ENCODE data around the gene FETUB. TPM values are rescaled to one million over a fixed set of nuclear protein-coding genes. Genes with fewer than 3 reads are reported as not detected.

Gene FETUB
- total RNA-seq, 2 experiments from 2014 or later = not detected

GRCh38 chr3:186592682-186593081 lies 47.5 kb upstream of the FETUB start:
- H3K27ac ChIP-seq (ENCODE audit: low read depth, low read length, poor library complexity, severe bottlenecking) = no peak overlapping the region
- H3K4me3 ChIP-seq (ENCODE audit: low read depth, low read length, poor library complexity, severe bottlenecking) = no peak overlapping the region
- no peaks in the 10 kb centered on the region for H3K9me2 ChIP-seq (ENCODE audit: insufficient read depth, low read length)
- no peaks in the 10 kb centered on the region for H4K20me1 ChIP-seq (ENCODE audit: insufficient read depth, low read length)
- no peak overlapping the region for H3K4me2 ChIP-seq (ENCODE audit: low read length)
- no peaks in the 10 kb centered on the region for H3K4me1 ChIP-seq (ENCODE audit: insufficient read depth, low read length, poor library complexity, severe bottlenecking)
- peaks cover 3% of the 10 kb centered on the region; the same call in 1 of the 2 replicates for H3K36me3 ChIP-seq (ENCODE audit: insufficient read depth, low read length)
- H3K79me2 ChIP-seq (ENCODE audit: insufficient read depth, low read depth, low read length) = no peaks in the 10 kb centered on the region
- no peak overlapping the region for H2AFZ ChIP-seq (ENCODE audit: low read length)
- BruUV-seq (replicated peaks) = no TSS peak
- ChIA-PET POLR2A (interaction anchor here (1.6 kb wide), 1 partner anchor 20 kb away, joined by 5 read pairs; no protein-coding TSS in a partner anchor), CTCF (ENCODE audit: unreplicated experiment) (no interaction called here)
- intact Hi-C loops (cut with micrococcal nuclease; ENCODE audit: unreplicated experiment) = no loop called here
- no peak for DNase-seq (ENCODE audit: low spot score)
- TF ChIP-seq, protein P1, sequence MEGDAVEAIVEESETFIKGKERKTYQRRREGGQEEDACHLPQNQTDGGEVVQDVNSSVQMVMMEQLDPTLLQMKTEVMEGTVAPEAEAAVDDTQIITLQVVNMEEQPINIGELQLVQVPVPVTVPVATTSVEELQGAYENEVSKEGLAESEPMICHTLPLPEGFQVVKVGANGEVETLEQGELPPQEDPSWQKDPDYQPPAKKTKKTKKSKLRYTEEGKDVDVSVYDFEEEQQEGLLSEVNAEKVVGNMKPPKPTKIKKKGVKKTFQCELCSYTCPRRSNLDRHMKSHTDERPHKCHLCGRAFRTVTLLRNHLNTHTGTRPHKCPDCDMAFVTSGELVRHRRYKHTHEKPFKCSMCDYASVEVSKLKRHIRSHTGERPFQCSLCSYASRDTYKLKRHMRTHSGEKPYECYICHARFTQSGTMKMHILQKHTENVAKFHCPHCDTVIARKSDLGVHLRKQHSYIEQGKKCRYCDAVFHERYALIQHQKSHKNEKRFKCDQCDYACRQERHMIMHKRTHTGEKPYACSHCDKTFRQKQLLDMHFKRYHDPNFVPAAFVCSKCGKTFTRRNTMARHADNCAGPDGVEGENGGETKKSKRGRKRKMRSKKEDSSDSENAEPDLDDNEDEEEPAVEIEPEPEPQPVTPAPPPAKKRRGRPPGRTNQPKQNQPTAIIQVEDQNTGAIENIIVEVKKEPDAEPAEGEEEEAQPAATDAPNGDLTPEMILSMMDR (conservative IDR thresholded peaks at IDR 0.05; ENCODE audit: low read length) = no peak
- no peak for TF ChIP-seq EZH2phosphoT487 (IDR thresholded peaks at IDR 0.05; ENCODE audit: borderline replicate concordance, low read depth, low read length)
- H3K9me3 ChIP-seq (ENCODE audit: low read length) = no peaks in the 10 kb centered on the region

DNA sequence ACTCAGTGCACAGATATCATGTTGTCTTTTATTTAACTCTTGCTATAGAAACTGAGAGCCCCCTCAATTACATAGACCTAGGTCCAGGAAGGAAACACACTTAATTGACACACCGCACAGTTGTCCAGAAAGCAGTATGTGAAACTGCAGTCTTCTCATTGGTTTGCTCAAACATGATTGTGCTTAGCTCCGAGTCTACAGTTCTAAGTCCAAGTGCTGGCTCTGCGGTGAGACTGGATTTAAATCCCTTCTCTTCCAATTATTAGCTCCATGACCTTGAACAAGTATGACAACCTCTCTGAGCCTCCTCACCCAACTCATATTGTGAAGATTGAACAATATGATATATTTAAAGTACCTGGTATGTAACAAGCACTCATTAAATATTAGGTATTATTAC lies 46.3 kb upstream of the FETUB start:
- no peak overlapping the region for H2AFZ ChIP-seq (ENCODE audit: low read length)
- ChIA-PET POLR2A (interaction anchor here (0.5 to 1.6 kb wide), 5 partner anchors 9 to 1268 kb away, joined by 3 to 5 read pairs (median 4); no protein-coding TSS in a partner anchor), CTCF (ENCODE audit: unreplicated experiment) (no interaction called here)
- TF ChIP-seq, protein P1 (conservative IDR thresholded peaks at IDR 0.05; ENCODE audit: low read length) = no peak
- TF ChIP-seq EZH2phosphoT487 (IDR thresholded peaks at IDR 0.05; ENCODE audit: borderline replicate concordance, low read depth, low read length) = no peak
- H3K4me2 ChIP-seq (ENCODE audit: low read length) = no peak overlapping the region
- no peaks in the 10 kb centered on the region for H3K79me2 ChIP-seq (ENCODE audit: insufficient read depth, low read depth, low read length)
- DNase-seq (ENCODE audit: low spot score) = no peak
- H3K9me3 ChIP-seq (ENCODE audit: low read length) = no peaks in the 10 kb centered on the region
- no TSS peak for BruUV-seq (replicated peaks)
- H4K20me1 ChIP-seq (ENCODE audit: insufficient read depth, low read length) = no peaks in the 10 kb centered on the region
- no peaks in the 10 kb centered on the region for H3K9me2 ChIP-seq (ENCODE audit: insufficient read depth, low read length)
- intact Hi-C loops (cut with micrococcal nuclease; ENCODE audit: unreplicated experiment) = no loop called here
- H3K27ac ChIP-seq (ENCODE audit: low read depth, low read length, poor library complexity, severe bottlenecking) = no peak overlapping the region
- H3K4me1 ChIP-seq (ENCODE audit: insufficient read depth, low read length, poor library complexity, severe bottlenecking) = no peaks in the 10 kb centered on the region
- H3K36me3 ChIP-seq (ENCODE audit: insufficient read depth, low read length) = no peaks in the 10 kb centered on the region
- H3K4me3 ChIP-seq (ENCODE audit: low read depth, low read length, poor library complexity, severe bottlenecking) = no peak overlapping the region

GRCh38 chr3:186594591-186595113 lies 45.5 kb upstream of the FETUB start:
- Histone ChIP-seq H3K9me2 (ENCODE audit: insufficient read depth, low read length) (no peaks in the 10 kb centered on the region), H3K4me1 (ENCODE audit: insufficient read depth, low read length, poor library complexity, severe bottlenecking) (no peaks in the 10 kb centered on the region), H3K9me3 (ENCODE audit: low read length) (no peaks in the 10 kb centered on the region), H3K4me2 (ENCODE audit: low read length) (no peak overlapping the region), H3K27ac (ENCODE audit: low read depth, low read length, poor library complexity, severe bottlenecking) (no peak overlapping the region), H3K36me3 (ENCODE audit: insufficient read depth, low read length) (no peaks in the 10 kb centered on the region), H4K20me1 (ENCODE audit: insufficient read depth, low read length) (no peaks in the 10 kb centered on the region), H3K4me3 (ENCODE audit: low read depth, low read length, poor library complexity, severe bottlenecking) (no peak overlapping the region), H2AFZ (ENCODE audit: low read length) (no peak overlapping the region), H3K79me2 (ENCODE audit: insufficient read depth, low read depth, low read length) (no peaks in the 10 kb centered on the region)
- no peak for DNase-seq (ENCODE audit: low spot score)
- POLR2A ChIA-PET = interaction anchor here (0.5 kb wide), 1 partner anchor 1268 kb away, joined by 3 read pairs; no protein-coding TSS in a partner anchor
- no TSS peak for BruUV-seq (replicated peaks)
- no peak for TF ChIP-seq EZH2phosphoT487 (IDR thresholded peaks at IDR 0.05; ENCODE audit: borderline replicate concordance, low read depth, low read length)
- TF ChIP-seq, protein P1 (conservative IDR thresholded peaks at IDR 0.05; ENCODE audit: low read length) = no peak
- intact Hi-C loops (cut with micrococcal nuclease; ENCODE audit: unreplicated experiment) = no loop called here
- CTCF ChIA-PET (ENCODE audit: unreplicated experiment) = no interaction called here

Data from OCI-LY7 (cell line).